MM.1S (cell line): Measurements from ENCODE around the gene YBEY.

Source experiments
- CTCF ChIP-seq: fragments of 300-600 bp; sonication (generic); IDR thresholded peaks from 2 replicates; pipeline ENCODE4 v1.5.1; 2016; ENCODE audit warnings: antibody characterized with exemption, low read length, mixed read lengths
- EZH2phosphoT487 ChIP-seq: fragments of 300-600 bp; sonication (generic); IDR thresholded peaks from 2 replicates; pipeline ENCODE4 v1.6.1; 2018; ENCODE audit warnings: antibody characterized with exemption, low read length

GRCh38 chr21:46325073-46325912 lies 39.2 kb downstream of the YBEY start:
- TF ChIP-seq EZH2phosphoT487 (no peak), CTCF (peak; percentile 40)
